Mucosa of descending colon (tissue), 3 donors: ENCODE data around the gene AOAH. TPM values are rescaled to one million over a fixed set of nuclear protein-coding genes. Genes with fewer than 3 reads are reported as not detected.

Experiments
- ATAC-seq: fragments of 200-7000 bp; cut with Tn5 transposase; one replicate; pipeline ENCODE4 v1.9.1; 2020; ENCODE audit warnings: mild to moderate bottlenecking, moderate library complexity
- DNase-seq, 3 donors: peaks; one replicate each; pipeline ENCODE4 v3.0.0-alpha.2; 2020
- H3K36me3 ChIP-seq: fragments of 200-600 bp; one replicate; pipeline ENCODE4 v1.8.0; 2021; ENCODE audit warnings: low read depth, mild to moderate bottlenecking
- H3K4me1 ChIP-seq: fragments of 200-600 bp; one replicate; pipeline ENCODE4 v1.8.0; 2021; ENCODE audit warnings: low read depth, mild to moderate bottlenecking
- H3K4me3 ChIP-seq: fragments of 200-600 bp; one replicate; pipeline ENCODE4 v1.8.0; 2021; ENCODE audit warnings: mild to moderate bottlenecking
- H3K9me3 ChIP-seq: fragments of 200-600 bp; one replicate; pipeline ENCODE4 v1.8.0; 2021; ENCODE audit warnings: mild to moderate bottlenecking
- intact Hi-C, 2 donors: fragments of 100-400 bp; cut with DNase I in 1 of 2; cut with micrococcal nuclease in 1 of 2; formaldehyde crosslinking; loops; one replicate each; pipeline versions ENCODE4 v1.11.0 to v1.11.1; 2022; cut with DNase I, micrococcal nuclease
- total RNA-seq, 3 donors: library from RNA; stranded (reverse); fragmentation: NEBNext Ultra II Directional in 2 of 3; extraction: Animal tissue kit (Norgen Biotek cat#: 25700) in 2 of 3; gene quantifications; one replicate each; pipeline versions ENCODE4 v1.2.1 to v1.2.4, GENCODE V29; 2021 to 2023
- TF ChIP-seq, protein P1 (sequence below): fragments of 200-600 bp; IDR thresholded peaks from one replicate; pipeline ENCODE4 v1.8.0; 2022; ENCODE audit warnings: antibody characterized with exemption, mild to moderate bottlenecking
- donor health status: DM: no; HTN: no; CAD: no; lungs with moderate emphysema.
- donor health status: DM: no; HTN: no; CAD: no.
- donor health status: DM: no; HTN: yes; CAD: no.

Gene AOAH
- total RNA-seq, 3 donors from 2014 or later, result 15.7 to 36.1 (median 28.8) TPM

GRCh38 chr7:36746347-36746746 lies 22.1 kb upstream of the AOAH start:
- Histone ChIP-seq H3K36me3 (no peaks in the 10 kb centered on the region), H3K4me1 (no peaks in the 10 kb centered on the region), H3K9me3 (no peaks in the 10 kb centered on the region), H3K4me3 (no peak overlapping the region)
- intact Hi-C loops, result no loop called here
- TF ChIP-seq, protein P1, sequence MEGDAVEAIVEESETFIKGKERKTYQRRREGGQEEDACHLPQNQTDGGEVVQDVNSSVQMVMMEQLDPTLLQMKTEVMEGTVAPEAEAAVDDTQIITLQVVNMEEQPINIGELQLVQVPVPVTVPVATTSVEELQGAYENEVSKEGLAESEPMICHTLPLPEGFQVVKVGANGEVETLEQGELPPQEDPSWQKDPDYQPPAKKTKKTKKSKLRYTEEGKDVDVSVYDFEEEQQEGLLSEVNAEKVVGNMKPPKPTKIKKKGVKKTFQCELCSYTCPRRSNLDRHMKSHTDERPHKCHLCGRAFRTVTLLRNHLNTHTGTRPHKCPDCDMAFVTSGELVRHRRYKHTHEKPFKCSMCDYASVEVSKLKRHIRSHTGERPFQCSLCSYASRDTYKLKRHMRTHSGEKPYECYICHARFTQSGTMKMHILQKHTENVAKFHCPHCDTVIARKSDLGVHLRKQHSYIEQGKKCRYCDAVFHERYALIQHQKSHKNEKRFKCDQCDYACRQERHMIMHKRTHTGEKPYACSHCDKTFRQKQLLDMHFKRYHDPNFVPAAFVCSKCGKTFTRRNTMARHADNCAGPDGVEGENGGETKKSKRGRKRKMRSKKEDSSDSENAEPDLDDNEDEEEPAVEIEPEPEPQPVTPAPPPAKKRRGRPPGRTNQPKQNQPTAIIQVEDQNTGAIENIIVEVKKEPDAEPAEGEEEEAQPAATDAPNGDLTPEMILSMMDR, result no peak
- ATAC-seq (peak; percentile 28), DNase-seq (no peak)

DNA sequence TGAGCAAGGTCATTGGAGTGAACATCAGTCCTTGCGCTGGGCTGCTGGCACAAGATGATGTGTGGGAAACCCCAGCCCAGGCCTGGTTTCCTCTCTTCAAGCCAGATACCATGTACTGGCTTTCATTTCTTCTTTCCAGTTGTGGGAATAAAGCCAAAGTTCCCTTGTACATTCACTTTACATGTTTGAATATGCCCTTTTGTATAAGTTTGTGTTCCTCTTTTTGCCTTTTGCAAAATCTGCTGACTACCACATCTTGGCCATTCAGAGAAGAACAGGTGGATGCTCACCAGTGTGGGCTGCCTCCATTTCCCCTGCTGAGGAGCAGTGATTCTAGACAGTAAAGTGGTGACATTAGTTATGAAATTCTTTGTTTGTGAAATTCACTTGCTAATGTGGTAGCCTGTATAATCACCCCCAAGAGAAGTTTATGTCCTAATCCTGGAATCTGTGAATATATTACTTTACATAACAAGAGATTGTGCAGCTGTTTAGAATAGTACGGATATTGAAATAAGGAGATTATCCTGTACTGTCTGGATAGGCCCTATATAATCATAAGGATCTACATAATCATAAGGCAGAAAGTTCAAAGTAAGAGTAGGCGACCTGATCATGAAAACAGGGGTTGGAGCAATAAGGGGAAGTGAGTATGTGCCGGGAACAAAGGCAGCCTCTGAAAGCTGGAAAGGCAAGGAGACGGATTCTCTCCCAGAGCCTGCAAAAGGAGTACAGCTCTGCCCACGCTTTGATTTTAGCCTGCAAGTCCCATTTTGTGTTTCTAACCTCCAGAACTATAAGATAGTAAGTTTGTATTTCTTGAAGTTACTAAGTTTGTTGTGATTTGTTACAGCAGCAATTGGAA lies 18.8 kb upstream of the AOAH start:
- H3K4me1 ChIP-seq, result no peaks in the 10 kb centered on the region
- H3K4me3 ChIP-seq, result no peak overlapping the region
- ATAC-seq, result peak; percentile 33
- H3K36me3 ChIP-seq, result no peaks in the 10 kb centered on the region
- no peak for DNase-seq
- intact Hi-C loops, result no loop called here
- H3K9me3 ChIP-seq, result no peaks in the 10 kb centered on the region
- TF ChIP-seq, protein P1, result no peak

DNA sequence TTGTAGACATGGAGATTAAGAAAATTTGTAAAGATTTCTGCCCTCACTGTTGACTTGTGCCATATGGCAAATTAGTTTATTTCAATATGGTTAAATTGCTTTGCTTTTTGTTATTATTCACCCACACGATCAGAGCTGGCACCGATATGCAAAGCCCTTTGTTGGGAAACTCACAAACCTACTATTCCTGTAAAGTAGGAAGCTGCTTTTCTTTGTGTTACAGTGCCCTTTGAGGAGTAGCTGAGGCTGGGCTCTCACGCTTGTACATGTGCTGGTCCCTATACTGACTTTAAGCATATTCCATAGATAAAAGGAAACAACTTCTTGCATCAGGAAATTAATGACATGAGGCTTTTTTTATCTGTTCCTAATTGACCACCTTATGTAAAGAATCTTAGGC lies 17.6 kb upstream of the AOAH start:
- H3K36me3 ChIP-seq, result no peaks in the 10 kb centered on the region
- no peak overlapping the region for H3K4me3 ChIP-seq
- DNase-seq, result no peak
- no peaks in the 10 kb centered on the region for H3K9me3 ChIP-seq
- TF ChIP-seq, protein P1, result no peak
- intact Hi-C loops, result no loop called here
- ATAC-seq, result no peak
- H3K4me1 ChIP-seq, result peaks cover 3% of the 10 kb centered on the region

- intact Hi-C loops, result no loop called here
- H3K9me3 ChIP-seq, result no peaks in the 10 kb centered on the region
- H3K4me1 ChIP-seq, result peaks cover 7% of the 10 kb centered on the region
- DNase-seq (no peak), ATAC-seq (no peak)
- H3K4me3 ChIP-seq, result no peak overlapping the region
- TF ChIP-seq, protein P1, result no peak
- H3K36me3 ChIP-seq, result no peaks in the 10 kb centered on the region
These were observed 15.1 kb upstream of the AOAH start for GRCh38 chr7:36739351-36739750.

- Histone ChIP-seq H3K36me3 (no peaks in the 10 kb centered on the region), H3K4me1 (peaks cover 7% of the 10 kb centered on the region), H3K9me3 (no peaks in the 10 kb centered on the region), H3K4me3 (no peak overlapping the region)
- TF ChIP-seq, protein P1, result no peak
- DNase-seq (no peak), ATAC-seq (peak; percentile 89)
- intact Hi-C loops, result no loop called here
These were observed 12.6 kb upstream of the AOAH start for GRCh38 chr7:36736899-36737211.
